Activated CD4-positive, alpha-beta T cell treated with anti-CD3 and anti-CD28 coated beads, Interleukin-2, amount 50 U/mL, for 1 hour (primary cell): ENCODE data around the gene GSDMA.

Experiments used
- DNase-seq: peaks from one replicate; pipeline ENCODE4 v3.0.0-alpha.2; 2020

Gene GSDMA, protein sequence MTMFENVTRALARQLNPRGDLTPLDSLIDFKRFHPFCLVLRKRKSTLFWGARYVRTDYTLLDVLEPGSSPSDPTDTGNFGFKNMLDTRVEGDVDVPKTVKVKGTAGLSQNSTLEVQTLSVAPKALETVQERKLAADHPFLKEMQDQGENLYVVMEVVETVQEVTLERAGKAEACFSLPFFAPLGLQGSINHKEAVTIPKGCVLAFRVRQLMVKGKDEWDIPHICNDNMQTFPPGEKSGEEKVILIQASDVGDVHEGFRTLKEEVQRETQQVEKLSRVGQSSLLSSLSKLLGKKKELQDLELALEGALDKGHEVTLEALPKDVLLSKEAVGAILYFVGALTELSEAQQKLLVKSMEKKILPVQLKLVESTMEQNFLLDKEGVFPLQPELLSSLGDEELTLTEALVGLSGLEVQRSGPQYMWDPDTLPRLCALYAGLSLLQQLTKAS

DNA sequence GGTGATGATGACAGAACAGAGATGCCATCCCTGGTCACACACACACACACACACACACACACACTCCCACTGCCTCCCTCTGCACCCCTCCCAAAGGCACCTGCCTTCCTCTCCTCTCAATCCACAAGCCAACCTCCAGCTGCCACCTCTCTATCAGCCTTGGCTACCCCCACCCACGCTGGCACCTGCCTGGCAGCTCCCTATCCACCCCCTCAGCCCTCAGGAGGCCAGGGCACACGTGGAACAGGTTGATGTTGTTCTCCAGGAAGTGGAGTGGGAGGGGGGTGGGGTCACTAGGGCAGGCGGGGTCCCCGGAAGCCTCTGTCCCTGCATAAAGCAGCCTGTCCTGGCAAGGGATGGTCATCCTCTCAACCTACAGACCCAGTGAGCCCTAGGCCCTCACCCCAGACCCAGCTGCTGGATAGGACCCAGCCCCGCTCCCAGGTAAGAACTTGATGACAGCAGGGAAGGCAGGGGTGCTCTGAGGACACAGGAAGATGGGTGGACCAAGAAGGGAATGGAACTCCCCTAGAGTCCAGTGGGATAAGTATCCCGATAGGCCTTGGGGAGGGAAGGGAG lies at the start of gene GSDMA:
Gene GSDMA, plus strand, starts transcription at position 363 of the 579 bp plus-strand sequence. CDS start 2,684 bp downstream, outside the sequence.
- DNase-seq = no peak

DNA sequence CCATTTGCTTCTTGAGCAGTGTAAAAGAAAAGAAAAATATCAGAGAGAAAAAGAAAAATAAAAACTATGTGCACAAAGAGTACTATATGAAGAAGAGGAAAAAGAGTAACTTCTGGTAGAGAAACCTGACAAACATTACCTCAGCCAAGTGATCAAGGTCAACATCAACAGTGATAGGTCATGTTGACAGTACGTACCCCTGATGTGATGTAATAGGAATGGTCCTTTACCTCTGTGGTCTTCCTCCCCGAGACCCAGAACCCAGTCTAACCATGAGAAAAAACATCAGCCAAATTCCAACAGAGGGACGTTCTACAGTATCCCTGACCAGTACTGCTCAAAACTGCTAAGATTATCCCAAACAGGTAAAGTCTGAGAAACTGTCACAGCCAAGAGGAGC lies 48.8 kb upstream of the GSDMA start:
- DNase-seq = no peak

DNA sequence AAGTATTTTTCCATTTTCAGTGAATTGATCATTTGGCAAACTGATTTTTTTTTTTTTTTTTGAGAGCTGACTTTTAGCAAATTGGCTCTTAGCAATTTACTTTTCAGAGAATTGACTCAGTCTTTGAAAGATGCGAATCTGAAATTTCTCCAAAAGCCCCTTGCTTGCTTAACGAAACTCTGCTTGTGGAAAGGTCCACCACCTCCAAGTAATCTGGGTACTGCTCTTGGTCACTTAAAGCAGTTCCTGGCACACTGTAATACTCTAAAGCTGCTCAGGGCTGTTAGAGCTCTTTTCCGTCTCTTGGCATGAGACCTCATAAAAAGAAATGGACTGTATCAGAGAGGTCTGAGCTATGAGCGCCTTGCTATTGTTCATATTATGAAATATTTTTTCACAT lies 47.2 kb upstream of the GSDMA start:
- no peak for DNase-seq

DNA sequence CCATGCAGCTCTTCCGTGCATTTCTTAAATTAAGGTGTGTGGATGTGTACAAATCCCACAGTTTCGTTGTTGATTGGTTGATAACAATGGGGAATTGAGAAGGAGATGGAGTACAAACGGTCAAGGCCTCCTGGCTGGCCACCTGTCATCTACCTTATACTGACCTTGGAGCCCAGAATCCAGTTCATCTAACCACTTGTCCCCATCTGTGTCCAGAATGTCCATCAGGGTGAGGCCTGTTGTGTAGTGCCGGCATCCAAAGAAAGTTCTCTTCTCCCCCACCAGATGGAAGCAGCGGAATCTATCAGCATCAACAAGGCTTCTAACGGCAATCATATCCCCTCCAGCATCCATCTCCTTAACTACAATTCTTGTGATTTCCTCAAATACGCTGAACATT lies 45.9 kb upstream of the GSDMA start:
- no peak for DNase-seq

DNA sequence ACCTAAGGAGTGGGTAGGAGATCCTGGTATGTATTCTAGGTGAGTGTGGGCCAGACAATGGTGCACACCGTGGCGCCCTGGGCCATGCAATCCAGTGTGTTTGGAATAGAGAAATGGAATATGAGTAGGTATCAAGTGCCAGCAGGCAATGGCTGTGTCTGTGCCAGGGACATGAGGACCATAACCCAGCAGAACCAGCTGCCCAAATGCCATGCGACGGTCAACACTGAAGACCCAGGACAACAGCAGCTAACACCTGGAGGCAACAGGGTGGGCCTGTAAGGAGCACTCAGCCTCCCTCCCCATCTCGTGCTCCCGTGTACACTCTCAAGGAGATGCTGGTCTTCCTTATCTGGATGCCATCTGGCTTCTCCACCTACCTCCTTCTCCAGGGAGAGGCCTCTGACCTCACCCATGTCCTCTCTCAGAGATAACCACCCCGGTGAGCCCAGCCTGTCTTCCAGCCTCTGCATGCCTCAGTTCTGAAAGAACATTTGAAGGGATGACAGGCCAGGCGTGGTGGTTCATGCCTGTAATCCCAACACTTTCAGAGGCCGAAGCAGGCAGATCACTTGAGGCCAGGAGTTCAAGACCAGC lies 43.6 kb upstream of the GSDMA start:
- DNase-seq = no peak

DNA sequence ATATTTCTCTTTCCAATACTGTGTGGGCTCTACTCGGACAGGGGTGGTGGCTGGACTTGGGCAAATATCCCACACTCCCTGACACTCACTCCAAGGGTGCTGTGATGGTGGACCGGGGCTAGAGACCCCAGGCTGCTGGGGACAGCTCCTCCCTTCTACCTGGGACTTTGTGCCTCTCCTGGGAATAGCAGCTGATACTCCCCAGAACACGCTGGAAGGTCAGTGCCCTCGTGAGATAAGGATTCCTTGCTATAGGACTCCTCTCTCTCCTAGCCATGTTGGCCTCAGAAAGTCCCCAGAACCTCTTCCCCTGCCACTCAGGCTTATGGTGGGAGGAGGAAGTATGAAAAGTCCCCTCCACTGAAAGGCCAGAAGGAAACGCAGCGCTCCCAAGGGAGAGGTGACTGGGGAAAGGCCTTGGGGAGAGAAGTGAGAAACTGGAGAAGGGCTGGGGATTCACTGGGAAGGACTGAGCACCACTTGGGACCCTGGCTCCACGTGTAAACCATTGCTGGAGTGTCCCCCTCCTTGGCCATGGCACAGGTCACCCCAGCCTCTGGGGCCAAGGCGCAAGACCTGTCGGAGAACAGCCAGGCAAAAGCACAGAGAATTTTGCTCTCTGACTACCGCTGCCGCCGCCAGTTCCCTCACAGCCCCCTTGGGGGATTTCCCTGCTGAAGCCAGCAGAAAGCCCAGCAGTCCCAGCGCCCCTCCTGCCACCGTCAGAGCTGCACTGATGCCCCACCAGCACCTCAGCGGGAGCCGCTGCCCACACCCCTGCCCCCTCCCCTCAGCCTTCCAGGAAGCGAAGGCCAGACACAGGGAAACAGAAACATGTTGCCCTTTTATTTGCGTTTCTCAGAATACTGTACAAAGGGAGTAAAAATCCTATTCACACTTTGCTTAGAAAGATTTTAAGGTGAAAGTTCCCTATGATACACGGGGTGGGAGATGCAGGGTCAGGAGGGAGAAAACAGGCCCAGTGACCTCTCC lies 42.3 kb upstream of the GSDMA start:
- peak; percentile 30 for DNase-seq

DNA sequence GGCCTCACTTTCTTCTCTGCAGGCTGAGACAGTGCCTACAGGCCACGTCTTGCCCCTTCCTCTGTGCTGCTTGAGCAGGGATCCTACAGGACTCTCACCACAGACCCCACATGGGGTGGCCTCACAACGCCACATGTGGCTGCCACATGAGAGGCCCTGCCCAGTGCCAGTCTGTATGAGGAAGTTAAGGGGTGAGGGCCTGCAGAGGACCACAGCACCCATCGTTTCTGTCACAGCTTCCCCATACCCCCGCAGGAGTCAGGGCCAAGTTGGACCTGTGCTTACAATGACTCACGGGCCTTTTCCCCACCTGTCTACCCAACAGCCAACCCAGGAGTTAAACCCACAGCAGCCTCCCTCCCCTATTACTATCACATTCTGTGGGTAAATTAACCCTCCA lies 41.5 kb upstream of the GSDMA start:
- peak; percentile 11 for DNase-seq

DNA sequence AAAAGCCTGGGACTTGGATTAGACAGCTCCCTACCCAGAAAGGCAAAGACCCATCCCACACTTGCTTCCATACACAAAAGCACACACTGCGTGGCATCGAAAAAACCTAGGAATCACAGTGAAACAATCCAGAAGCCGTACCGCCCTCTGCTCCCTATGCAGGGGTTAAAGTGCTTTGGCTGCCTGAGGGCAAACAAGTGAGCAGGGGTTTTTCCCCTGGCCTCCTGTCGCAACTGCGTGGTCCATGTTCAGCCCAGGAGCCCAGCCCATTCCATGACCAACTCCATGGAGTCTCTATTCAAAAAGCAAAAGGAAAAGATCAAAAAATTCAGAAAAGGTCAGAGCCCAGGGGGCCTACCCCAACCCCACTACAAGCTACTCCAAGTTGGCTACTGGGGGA lies 40.8 kb upstream of the GSDMA start:
- no peak for DNase-seq

DNA sequence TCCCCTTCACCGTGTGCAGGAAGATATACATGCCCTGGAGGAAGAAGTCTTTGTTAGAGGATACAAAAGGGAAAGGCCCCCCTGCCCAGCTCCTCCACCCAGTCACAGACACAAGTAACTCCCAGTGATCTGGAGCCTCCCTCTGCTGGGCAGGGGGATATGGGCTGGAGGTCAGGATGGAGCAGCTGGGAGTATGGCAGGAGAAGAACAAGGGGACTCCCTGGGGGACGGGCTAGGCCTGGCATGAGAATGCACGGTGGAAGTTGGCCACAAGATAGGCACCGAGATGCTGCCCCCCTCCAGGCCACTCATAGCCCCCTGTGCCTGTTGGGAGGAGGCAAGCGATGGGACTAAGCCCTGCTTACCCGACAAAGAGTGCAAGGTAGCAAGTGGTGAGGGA lies 39.6 kb upstream of the GSDMA start:
- DNase-seq = no peak

DNA sequence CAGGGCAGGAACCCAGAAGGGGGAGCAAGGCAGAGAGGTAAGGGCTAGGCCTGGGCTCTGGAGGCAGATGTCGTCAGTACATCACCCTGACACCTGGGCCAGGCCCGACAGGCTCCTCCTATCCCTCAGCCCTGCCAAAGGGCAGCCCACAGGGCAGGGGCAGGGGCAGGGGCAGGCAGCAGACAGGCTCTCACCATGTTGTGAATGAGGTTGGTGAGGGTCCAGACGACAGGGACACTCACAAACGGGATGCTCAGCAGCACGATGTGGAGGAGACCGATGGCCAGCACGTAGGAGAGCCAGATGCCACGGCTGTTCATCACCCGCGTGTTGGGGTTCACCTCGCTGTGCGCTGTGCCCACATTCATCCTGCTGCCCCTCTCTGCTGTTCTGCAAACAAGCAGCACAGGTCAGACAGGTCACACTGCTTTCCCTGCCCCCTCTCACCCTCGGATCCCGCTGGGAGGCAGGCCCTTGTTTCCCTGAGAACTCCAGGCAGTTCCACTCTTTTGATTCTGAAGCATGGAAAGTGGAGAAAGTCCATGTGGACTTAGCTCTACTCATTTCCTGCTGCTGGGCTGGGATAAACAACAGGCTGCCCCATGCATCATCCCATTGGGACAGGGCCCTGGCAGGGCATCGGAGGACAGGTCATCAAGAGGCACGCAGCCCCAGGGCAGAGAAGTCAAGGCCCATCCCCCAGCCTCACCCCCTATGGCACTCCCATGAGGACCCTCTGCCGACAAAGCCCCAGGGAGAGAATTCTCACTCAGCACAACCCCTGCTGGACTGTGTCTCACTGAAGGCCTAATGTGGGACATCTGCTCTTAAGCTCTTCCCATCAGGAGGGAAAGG lies 38.7 kb upstream of the GSDMA start:
- DNase-seq = no peak

DNA sequence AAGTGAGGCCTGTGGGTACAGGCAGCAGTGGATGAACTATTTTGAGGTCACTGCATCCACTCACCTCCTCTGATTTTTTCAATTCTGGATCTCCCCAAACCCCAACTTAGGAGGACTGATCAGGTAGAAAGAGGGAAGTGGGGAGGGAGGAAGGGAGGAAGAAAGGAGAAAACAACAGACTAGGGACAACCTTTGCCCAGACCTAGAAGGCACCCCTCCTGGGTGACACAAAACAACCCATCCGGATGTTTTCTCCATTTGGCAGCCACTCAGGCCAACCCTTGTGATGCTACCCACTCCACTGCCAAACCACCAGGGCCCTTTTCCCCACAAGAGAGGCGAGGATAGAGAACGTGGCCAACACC lies 38.1 kb upstream of the GSDMA start:
- no peak for DNase-seq

DNA sequence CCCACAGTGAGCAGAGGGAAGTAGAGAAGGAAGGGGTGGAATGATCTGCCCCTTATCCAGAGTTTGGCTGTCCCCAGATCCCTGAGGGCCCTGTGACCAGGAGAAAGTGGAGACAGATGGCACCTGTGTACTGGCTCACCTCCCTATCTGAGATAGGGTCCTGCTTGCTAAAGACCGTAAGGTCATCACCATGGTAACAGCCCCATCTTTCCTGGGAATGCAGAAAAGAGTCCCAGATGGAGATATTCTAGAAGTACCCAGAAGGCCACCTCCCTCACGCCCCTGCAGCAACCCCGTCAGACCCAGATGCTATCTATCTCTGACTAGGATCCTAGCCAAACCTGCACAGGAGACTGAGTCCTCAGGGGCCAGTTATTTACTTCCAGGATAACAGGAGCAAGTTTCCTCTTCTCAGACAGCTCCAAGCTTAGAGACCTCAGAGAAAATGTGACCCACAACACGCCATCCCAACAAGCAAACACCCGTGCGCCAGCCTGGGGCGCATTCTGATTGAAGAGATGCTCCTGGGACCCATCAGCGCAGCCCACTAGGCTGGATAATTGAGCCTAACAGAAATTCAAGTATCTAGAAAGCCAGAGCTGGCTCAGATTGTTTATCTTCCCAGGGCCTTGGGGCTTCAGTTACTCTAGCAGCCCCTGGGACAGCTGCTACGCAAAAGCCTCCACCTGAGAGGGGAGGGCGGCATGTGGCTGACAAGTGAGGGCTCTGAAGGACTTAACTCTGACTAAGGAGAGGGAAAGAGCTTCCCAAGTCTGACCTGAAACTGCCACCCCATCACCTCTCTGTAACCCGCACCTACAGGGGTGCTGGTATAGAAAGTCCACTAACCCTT lies 37.3 kb upstream of the GSDMA start:
- peak; percentile 11 for DNase-seq

DNA sequence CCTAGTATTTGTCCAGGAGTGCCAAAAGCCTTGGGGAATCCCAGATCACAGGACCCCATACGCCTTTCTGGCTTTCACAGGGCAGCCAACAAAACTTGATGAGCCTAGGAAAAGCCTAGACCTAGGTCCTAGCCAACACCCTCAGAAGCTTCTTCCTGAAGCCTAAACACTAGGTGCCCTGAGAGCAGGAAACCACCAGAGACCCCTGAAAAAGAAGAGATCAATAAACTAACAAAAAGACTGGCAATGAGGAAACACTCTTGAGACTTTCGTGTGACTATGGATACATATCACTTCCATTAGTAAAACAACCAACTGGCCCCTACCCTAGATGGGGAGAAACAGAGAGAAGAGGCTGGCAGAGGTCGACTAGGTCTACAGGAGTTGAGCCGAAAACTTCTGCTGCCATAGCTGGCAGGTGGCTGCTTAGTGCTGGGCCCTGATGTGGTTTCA lies 36.6 kb upstream of the GSDMA start:
- no peak for DNase-seq

DNA sequence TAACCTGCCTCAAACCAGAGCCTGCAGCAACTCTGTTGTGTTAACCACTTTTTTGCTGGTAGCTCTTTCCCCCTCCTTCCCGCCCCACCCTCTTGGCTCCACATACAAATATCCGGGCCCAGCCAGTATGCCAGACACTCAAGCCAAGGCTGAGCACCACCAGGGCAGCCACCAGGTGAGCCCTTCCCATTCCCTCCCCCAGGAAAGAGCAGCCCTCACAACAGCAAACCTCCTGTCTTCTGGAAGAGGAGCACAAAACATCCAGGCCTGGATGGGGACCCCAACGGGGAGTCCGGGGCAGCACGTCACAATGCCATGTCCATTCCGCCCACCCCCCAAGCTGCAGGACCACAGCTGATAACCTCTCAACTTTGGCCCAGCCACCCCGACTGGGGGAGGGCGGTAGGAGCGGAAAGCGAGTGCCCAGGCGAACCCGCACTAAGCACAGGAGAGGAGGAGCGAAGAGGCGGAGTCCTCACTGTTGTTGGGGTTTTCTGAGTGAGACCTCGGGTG lies 36.2 kb upstream of the GSDMA start:
- peak; percentile 54 for DNase-seq

DNA sequence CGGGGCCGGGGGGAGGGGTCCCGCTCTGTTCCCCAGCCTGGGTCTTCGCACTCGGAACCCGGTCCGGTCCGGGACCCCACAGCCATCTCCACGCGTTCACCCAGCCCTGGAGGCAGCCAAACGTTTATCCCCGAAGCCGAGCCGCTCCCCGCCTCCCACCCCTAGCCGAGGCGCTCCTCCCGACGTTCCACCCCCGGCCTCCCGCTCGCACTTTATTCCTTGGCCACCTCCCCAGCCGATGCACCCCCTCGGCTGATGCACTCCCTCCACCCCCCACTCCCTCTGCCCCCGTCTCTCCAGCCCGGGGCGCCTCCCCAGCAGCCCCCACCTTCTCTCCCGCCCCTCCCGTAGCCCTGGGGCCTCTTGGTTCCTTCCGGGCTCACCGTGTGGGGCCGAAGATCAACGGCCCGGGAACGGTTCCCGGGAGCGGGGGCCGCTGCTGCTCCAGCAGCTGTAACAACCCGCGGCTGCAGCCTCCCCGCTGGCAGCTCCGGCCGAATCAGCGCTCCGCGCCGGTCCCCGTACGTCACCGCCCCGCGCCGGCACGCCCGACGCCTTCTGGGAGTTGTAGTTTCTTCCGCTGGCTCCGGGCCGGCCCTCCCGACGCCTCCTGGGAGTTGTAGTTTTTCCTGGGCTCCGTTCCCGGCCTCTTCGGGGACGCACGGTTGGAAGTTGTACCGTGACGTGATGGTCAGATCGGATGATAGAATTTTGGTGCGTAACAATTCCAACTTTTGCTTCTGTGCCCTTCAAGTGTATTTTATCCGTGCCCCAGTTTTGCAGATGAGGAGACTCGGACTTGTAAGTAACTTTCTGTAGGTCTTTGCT lies 35.5 kb upstream of the GSDMA start, which contains the start of the genes LRRC3C and ORMDL3:
Gene LRRC3C, plus strand, starts transcription at position 632 of the 828 bp plus-strand sequence. CDS start 13,792 bp downstream, outside the sequence.
Gene ORMDL3, minus strand, starts transcription at position 501 of the 828 bp plus-strand sequence. CDS start 3,398 bp downstream, outside the sequence.
- DNase-seq = peak; percentile 89

DNA sequence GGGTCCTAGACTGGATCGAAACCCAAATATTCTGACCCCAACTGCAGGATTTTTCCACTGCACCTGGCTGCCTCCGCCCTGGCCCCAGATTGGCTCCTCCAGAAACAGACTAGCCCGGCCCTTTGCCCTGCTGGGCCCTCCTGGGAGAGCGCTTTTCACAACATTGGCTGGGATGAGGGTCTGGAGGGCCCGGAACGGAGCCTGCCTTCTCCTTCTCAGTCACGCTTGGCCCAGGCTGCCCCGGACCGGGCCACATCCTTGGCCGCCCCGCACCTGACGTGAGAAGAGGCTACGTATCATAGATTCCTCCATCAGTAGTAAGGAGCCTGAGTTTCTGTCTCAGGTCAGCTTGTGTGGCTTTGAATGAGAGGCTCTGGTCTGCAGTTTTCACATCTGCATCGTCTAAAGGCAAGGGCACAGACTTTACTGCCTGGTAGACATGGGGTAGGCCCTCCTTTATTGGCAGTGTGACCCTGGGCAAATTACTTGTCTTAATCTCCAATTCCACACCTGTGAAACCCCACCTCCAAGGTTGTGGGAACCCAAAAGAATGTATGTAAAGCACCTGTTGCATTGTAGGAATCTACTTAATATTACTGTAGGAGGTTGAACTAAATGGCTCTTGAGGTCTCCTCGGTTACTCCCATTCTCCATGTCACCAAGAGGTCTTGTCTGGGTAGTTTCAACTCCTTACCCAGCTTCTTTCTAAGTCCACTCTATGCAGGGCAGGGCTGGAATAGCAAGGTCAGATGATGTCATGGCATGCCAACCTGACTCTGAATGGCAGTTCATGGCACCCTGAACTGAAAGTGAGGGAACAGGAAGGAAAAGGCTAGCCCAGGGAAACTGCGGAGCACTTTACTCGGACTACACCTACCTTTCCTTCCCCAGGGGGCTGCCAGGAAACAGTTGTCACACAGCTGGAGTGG lies 34.6 kb upstream of the GSDMA start:
- no peak for DNase-seq

DNA sequence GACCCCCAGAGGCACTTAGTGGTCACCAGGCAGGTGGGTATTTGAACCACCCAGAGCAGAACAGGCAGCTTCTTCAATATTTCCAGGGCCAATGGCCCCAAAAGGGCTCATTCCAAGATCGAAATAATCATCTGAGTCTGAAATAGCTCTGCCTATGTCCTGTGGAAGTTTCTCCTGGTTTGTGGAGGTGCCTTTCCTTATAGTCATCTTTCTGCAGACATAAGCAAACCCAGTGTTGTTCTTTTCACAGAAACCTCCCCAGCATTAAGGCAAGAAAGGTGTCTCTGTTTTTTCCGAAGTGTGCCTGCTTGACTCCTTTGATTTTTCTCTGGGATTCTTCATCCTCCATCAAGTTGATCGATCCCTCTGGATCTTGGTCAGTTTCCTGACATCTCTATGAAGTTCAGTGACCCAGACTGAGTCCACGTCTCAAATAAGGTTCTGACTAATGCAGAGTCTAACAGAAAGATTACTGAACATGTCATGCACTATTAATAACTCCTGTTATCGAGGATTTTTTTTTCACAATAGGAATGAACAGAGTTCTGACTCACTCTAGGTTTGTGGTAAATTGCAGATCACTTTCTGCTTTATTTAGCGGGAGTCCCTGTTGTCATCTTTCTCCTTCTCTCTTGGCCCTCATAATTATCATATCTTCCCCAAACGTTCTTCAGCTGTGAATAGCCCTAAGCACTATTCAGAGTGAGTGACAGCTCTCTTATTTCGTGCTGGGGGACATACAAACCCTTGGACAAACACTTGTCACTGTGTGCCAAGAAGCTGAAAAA lies 33.8 kb upstream of the GSDMA start:
- no peak for DNase-seq
